Activated naive CD8-positive, alpha-beta T cell treated with anti-CD3 and anti-CD28 coated beads, Interleukin-2, amount 50 U/mL, for 16 hours (primary cell): ENCODE data around the gene RCN1.

Experiments
- DNase-seq: peaks from one replicate; pipeline ENCODE4 v3.0.0-alpha.2; 2020; ENCODE audit warnings: low read depth, low spot score

The RCN1 gene

DNA sequence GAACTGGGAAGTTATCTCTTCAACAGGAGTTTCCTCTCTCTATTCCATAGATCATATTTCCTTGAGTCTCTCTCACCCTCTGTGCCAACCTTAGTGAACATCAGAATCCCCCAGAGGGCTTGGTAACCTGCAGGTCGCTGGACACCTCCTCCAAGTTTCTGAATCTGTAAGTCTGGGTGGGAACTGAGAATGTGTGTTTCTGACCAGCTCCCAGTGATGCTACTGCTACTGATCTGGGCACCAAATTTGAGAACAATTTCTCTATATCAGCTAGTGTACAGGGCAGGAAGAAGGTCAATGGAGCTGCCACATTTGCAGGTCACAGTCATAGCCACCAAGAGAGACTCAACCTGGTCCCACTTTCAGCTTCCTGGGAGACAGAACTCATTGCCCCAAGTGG lies 62.9 kb downstream of the RCN1 start:
- DNase-seq: no peak

DNA sequence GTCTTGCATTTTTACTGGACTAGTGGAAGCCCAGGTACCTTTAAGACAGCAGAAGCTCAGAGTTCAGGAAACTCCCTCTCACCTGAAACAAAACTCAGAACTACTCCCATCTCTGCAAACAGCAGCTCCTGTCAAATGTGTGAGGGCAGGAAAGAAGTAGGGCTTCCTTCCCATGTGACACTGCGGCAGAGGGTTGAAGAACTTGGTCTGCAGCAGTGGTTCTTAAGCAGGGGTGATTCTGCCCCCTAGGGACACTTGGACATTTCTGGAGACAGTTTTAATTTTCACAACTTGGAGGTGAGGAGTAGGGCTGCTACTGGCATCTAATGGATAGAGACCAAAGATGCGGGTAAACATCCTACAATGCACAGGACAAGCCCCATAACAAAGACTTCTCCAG lies 63.4 kb downstream of the RCN1 start:
- no peak for DNase-seq
